Panc1 (cell line): ENCODE results near the gene KLHL9. TPM values are rescaled to one million over a fixed set of nuclear protein-coding genes. Genes with fewer than 3 reads are reported as not detected.

Experiments
- ATAC-seq: fragments of 200-7000 bp; cut with Tn5 transposase; 2 replicates; pipeline ENCODE4 v1.9.1; 2020; ENCODE audit warnings: mild to moderate bottlenecking, moderate library complexity
- BruUV-seq: library from RNA; stranded (reverse); fragments of 400-500 nt; replicated peaks from 2 replicates; lab custom pipeline; 2021; lab: Mats Ljungman, UMichigan
- CTCF ChIA-PET: fragments of 300-600 bp; sonication (Branson Sonifier 250); formaldehyde crosslinking; loops from one replicate; lab custom pipeline; 2022; ENCODE audit warnings: antibody characterized with exemption; lab: Charles Lee
- POLR2A ChIA-PET: fragments of 300-600 bp; sonication (Branson Sonifier 250); formaldehyde crosslinking; loops from one replicate; lab custom pipeline; 2022; ENCODE audit warnings: antibody characterized with exemption; lab: Charles Lee
- DNase-seq: peaks from one replicate; pipeline ENCODE4 v3.0.0-alpha.2; 2010; ENCODE audit warnings: low read depth, low spot score
- H3K27ac ChIP-seq: 2 replicates; pipeline ENCODE4 v1.5.1; 2011; ENCODE audit warnings: mild to moderate bottlenecking, low read length, inconsistent platforms
- H3K27me3 ChIP-seq: fragments of 200-500 bp; sonication (Bioruptor generic); 2 replicates; pipeline ENCODE4 v1.6.0; 2014; ENCODE audit warnings: low read length, inconsistent platforms; ENCODE audit not compliant: control insufficient read depth, insufficient read depth
- H3K36me3 ChIP-seq: fragments of 200-500 bp; sonication (Bioruptor generic); 2 replicates; pipeline ENCODE4 v1.5.1; 2014; ENCODE audit warnings: inconsistent platforms, mild to moderate bottlenecking, low read length, moderate library complexity; ENCODE audit not compliant: control insufficient read depth, insufficient read depth
- H3K4me1 ChIP-seq: 2 replicates; pipeline ENCODE4 v1.5.1; 2011; ENCODE audit warnings: inconsistent platforms, mild to moderate bottlenecking, low read length, moderate library complexity; ENCODE audit not compliant: control insufficient read depth, insufficient read depth
- H3K4me3 ChIP-seq, 2 experiments: 2 replicates each; pipeline ENCODE4 v1.5.1; 2011 to 2012; ENCODE audit warnings: low read depth in 2 of 2, low read length in 2 of 2, mild to moderate bottlenecking in 2 of 2, inconsistent platforms in 1 of 2, moderate library complexity in 1 of 2
- H3K9me3 ChIP-seq: fragments of 200-500 bp; sonication (Bioruptor generic); 2 replicates; pipeline ENCODE4 v1.5.1; 2014; ENCODE audit warnings: low read depth, mild to moderate bottlenecking, inconsistent platforms, low read length, moderate library complexity; ENCODE audit not compliant: control insufficient read depth, insufficient read depth
- POLR2AphosphoS5 ChIP-seq: IDR thresholded peaks from 2 replicates; pipeline ENCODE4 v1.6.1; 2012; ENCODE audit warnings: mild to moderate bottlenecking, low read depth, low read length, moderate library complexity
- SIN3A ChIP-seq: IDR thresholded peaks from 2 replicates; pipeline ENCODE4 v1.6.1; 2012; ENCODE audit warnings: low read depth, mild to moderate bottlenecking, low read length, moderate library complexity, borderline replicate concordance; ENCODE audit not compliant: insufficient read depth
- TCF7L2 ChIP-seq: IDR thresholded peaks from 2 replicates; pipeline ENCODE4 v1.6.1; 2011; ENCODE audit warnings: mild to moderate bottlenecking, low read depth, low read length, inconsistent platforms
- in situ Hi-C: cut with HindIII; loops from 2 replicates; pipeline ENCODE4 v1.10.0; 2016; ENCODE audit warnings: low sequenced_read_pairs, low pct_unique_long_range_greater_than_20kb
- intact Hi-C: fragments of 100-400 bp; cut with micrococcal nuclease; formaldehyde crosslinking; loops from one replicate; pipeline ENCODE4 v1.10.0; 2022; ENCODE audit not compliant: unreplicated experiment
- total RNA-seq: library from RNA; stranded (reverse); gene quantifications from one replicate; pipeline ENCODE4 v1.2.1, GENCODE V29; 2021; ENCODE audit not compliant: unreplicated experiment
- TF ChIP-seq, protein P1 (sequence below), 2 experiments: IDR thresholded peaks; 2 replicates each; pipeline ENCODE4 v1.6.1; 2011 to 2012; ENCODE audit warnings: low read depth in 2 of 2, control low read depth in 1 of 2, low read length in 1 of 2, mild to moderate bottlenecking in 1 of 2, moderate library complexity in 1 of 2; ENCODE audit not compliant: insufficient read depth in 1 of 2
- TF ChIP-seq, protein P2 (sequence below): fragments of 450-650 bp; IDR thresholded peaks from 2 replicates; pipeline ENCODE4 v1.5.1; 2017; ENCODE audit warnings: mild to moderate bottlenecking

KLHL9 gene
- total RNA-seq, 1 experiment from 2014 or later = 7.4 TPM

DNA sequence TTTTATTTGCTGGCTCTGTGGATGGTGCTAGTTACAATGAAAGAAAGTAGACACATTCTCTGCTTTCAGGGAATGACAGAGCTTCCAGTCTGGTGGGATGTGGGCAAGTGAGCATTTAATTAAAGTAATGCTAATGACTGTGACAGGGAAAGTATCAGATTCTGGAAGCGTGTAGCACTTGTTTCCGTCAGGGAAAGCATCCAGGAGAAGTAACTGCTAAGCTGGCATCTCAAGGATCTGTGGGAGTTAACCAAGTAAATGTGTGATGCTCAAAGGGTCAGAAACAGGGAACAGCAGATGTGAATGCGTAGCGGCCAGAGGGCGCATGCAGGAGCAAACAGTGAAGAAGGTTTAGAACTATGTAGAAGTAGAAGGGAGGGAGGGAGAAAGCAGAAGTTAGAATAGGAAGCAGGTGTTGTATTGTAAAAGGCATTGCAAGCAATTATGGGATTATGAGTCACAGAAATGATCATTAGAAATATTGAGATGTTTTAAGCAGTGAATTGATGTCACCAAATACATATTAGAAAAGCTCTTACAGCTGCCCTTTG, 12.2 kb downstream of the KLHL9 start:
- in situ Hi-C loops = no loop called here
- ChIA-PET POLR2A (no interaction called here), CTCF (no interaction called here)
- Histone ChIP-seq H3K27ac (no peak overlapping the region), H3K9me3 (no peaks in the 10 kb centered on the region), H3K36me3 (no peaks in the 10 kb centered on the region), H3K4me3 (no peak overlapping the region), H3K4me1 (no peaks in the 10 kb centered on the region), H3K27me3 (no peaks in the 10 kb centered on the region)
- DNase-seq (no peak), ATAC-seq (no peak)
- no TSS peak for BruUV-seq
- intact Hi-C loops = no loop called here
- no peak for TF ChIP-seq POLR2AphosphoS5
- TF ChIP-seq, protein P1, sequence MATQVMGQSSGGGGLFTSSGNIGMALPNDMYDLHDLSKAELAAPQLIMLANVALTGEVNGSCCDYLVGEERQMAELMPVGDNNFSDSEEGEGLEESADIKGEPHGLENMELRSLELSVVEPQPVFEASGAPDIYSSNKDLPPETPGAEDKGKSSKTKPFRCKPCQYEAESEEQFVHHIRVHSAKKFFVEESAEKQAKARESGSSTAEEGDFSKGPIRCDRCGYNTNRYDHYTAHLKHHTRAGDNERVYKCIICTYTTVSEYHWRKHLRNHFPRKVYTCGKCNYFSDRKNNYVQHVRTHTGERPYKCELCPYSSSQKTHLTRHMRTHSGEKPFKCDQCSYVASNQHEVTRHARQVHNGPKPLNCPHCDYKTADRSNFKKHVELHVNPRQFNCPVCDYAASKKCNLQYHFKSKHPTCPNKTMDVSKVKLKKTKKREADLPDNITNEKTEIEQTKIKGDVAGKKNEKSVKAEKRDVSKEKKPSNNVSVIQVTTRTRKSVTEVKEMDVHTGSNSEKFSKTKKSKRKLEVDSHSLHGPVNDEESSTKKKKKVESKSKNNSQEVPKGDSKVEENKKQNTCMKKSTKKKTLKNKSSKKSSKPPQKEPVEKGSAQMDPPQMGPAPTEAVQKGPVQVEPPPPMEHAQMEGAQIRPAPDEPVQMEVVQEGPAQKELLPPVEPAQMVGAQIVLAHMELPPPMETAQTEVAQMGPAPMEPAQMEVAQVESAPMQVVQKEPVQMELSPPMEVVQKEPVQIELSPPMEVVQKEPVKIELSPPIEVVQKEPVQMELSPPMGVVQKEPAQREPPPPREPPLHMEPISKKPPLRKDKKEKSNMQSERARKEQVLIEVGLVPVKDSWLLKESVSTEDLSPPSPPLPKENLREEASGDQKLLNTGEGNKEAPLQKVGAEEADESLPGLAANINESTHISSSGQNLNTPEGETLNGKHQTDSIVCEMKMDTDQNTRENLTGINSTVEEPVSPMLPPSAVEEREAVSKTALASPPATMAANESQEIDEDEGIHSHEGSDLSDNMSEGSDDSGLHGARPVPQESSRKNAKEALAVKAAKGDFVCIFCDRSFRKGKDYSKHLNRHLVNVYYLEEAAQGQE (IDR thresholded peaks at IDR 0.05; ENCODE audit: insufficient read depth in 1 of 2, low read depth in 2 of 2, low read length in 1 of 2) = no peak
- TF ChIP-seq, protein P2, sequence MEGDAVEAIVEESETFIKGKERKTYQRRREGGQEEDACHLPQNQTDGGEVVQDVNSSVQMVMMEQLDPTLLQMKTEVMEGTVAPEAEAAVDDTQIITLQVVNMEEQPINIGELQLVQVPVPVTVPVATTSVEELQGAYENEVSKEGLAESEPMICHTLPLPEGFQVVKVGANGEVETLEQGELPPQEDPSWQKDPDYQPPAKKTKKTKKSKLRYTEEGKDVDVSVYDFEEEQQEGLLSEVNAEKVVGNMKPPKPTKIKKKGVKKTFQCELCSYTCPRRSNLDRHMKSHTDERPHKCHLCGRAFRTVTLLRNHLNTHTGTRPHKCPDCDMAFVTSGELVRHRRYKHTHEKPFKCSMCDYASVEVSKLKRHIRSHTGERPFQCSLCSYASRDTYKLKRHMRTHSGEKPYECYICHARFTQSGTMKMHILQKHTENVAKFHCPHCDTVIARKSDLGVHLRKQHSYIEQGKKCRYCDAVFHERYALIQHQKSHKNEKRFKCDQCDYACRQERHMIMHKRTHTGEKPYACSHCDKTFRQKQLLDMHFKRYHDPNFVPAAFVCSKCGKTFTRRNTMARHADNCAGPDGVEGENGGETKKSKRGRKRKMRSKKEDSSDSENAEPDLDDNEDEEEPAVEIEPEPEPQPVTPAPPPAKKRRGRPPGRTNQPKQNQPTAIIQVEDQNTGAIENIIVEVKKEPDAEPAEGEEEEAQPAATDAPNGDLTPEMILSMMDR = no peak
- no peak for TF ChIP-seq SIN3A
- no peak for TF ChIP-seq TCF7L2

DNA sequence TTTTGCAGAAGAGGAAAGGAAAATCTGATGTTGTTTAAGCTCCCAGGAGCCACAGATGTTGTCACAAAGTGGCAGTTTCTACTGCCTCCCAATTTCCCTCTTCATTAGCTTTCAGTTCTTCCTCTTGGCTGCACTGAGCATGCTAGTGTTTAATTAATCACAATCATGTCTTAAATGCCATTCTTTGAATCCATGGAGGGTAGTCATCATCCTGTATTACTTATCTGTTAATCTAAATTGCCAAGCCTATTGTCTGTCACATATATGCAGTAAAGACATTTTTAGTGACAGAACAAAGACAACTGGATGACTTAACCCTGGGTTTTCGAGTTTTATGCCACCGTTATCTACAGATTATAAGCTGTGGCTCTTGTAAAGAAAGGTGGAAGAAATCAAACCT, 14.7 kb downstream of the KLHL9 start:
- Histone ChIP-seq H3K27me3 (no peaks in the 10 kb centered on the region), H3K4me1 (no peaks in the 10 kb centered on the region), H3K27ac (no peak overlapping the region), H3K4me3 (no peak overlapping the region), H3K36me3 (no peaks in the 10 kb centered on the region), H3K9me3 (no peaks in the 10 kb centered on the region)
- BruUV-seq = no TSS peak
- no peak for ATAC-seq
- DNase-seq = no peak
- CTCF ChIA-PET = interaction anchor here (0.6 kb wide), 1 partner anchor 482 kb away, joined by 4 read pairs; the partner anchor contains the start of gene MTAP
- TF ChIP-seq, protein P1 (IDR thresholded peaks at IDR 0.05; ENCODE audit: insufficient read depth in 1 of 2, low read depth in 2 of 2, low read length in 1 of 2) = no peak
- TF ChIP-seq POLR2AphosphoS5 = no peak
- TF ChIP-seq SIN3A = no peak
- no peak for TF ChIP-seq TCF7L2
- in situ Hi-C loops = no loop called here
- POLR2A ChIA-PET = no interaction called here
- intact Hi-C loops = no loop called here
